ES-I3 (cell line): ENCODE measurements around the gene CRACDL.
"Not testable (repeated sequence)": the region's sequence is repeated elsewhere in the genome, so short reads cannot be mapped to it uniquely, and the experiment has no call there.

Experiments
- H3K36me3 ChIP-seq: 2 replicates; pipeline ENCODE4 v1.6.1; 2013; ENCODE audit warnings: mild to moderate bottlenecking, low read length, control low read depth, moderate library complexity; ENCODE audit not compliant: insufficient read depth
- H3K4me1 ChIP-seq: 2 replicates; pipeline ENCODE4 v1.6.1; 2013; ENCODE audit warnings: mild to moderate bottlenecking, control low read depth, low read length; ENCODE audit not compliant: insufficient read depth
- H3K9ac ChIP-seq: 2 replicates; pipeline ENCODE4 v1.6.1; 2013; ENCODE audit warnings: low read depth, mild to moderate bottlenecking, low read length, moderate library complexity
- H3K9me3 ChIP-seq: 2 replicates; pipeline ENCODE4 v1.6.1; 2013; ENCODE audit warnings: mild to moderate bottlenecking, low read length, moderate library complexity; ENCODE audit not compliant: control insufficient read depth, insufficient read depth

The CRACDL gene

DNA sequence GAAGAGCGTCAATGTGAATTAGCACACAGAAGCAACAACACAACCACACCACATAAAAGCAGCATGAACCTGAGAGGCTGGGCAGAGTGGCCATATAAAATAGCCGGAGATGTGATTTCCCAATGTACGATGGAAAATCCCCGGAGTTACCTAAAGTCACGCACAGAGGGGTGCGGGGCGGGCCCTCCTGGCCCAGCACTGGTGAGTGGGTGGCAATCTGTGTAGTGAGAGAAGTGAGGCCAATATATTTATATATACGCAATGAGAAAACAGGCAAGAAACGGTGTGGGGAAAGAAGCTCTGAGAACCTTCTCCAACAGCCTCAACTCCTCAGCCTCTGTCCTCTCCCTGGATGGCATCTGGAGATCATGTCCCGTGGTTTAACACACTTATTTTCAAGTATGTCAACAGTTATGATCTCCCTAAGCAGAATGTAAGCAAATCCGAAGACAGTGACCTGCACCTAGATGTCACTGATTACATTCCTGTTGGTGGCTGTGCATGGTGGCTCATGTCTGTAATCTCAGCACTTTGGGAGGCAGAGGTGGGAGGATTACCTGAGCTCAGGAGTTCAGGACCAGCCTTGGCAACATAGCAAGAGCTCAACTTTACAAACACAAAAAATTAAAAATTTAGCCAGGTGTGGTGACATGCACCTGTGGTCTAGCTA, 41.6 kb downstream of the CRACDL start:
- Histone ChIP-seq H3K4me1 (no peaks in the 10 kb centered on the region), H3K9me3 (peaks cover 2% of the 10 kb centered on the region; the same call in 1 of the 2 replicates), H3K36me3 (no peaks in the 10 kb centered on the region)

DNA sequence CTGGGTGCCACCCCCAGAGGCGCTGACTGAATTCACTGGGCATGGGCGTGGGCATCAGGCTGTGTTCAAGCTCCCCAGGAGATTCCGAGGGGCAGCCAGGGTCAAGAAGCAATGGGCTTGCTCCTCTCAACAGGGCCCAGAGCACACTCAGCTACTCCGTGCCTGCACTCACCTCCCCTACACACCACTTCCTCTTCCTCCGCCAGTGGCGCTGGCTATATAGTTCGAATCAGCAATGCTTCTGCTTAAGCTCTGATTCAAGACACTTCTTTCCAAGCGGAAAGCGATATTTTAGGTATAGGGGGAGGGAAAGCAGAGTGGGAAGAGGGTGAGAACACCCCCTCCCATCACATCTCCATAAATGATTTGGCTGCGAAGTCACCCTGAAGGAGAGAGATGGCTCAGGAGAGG, 42.1 kb downstream of the CRACDL start:
- Histone ChIP-seq H3K4me1 (no peaks in the 10 kb centered on the region), H3K9ac (no peak overlapping the region), H3K9me3 (peaks cover 4% of the 10 kb centered on the region; the same call in 1 of the 2 replicates), H3K36me3 (no peaks in the 10 kb centered on the region)

More for the DNA sequence above, 41.6 kb downstream of the CRACDL start:
- no peak overlapping the region for H3K9ac ChIP-seq

DNA sequence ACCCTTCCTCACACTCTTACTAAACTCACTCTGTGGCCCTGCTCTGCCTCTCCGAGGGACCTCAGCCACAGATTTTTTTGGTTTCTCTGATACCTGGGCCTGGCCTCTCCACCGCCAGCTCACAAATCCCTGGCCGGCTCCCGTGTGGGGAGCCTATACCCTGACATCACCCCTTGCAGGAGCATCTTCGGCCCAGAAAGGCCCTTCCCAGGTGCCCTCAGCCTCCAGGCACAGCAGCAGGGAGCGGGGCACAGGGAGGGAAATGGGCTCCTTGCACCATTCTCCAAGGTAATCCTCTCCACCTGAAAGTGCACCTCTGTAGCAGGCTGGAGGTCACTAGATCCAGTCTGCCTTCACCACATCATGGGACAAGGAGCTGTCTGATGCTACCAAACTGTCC, 43.2 kb downstream of the CRACDL start:
- Histone ChIP-seq H3K36me3 (no peaks in the 10 kb centered on the region), H3K9ac (no peak overlapping the region), H3K4me1 (no peaks in the 10 kb centered on the region), H3K9me3 (peaks cover 4% of the 10 kb centered on the region; the same call in 1 of the 2 replicates)

DNA sequence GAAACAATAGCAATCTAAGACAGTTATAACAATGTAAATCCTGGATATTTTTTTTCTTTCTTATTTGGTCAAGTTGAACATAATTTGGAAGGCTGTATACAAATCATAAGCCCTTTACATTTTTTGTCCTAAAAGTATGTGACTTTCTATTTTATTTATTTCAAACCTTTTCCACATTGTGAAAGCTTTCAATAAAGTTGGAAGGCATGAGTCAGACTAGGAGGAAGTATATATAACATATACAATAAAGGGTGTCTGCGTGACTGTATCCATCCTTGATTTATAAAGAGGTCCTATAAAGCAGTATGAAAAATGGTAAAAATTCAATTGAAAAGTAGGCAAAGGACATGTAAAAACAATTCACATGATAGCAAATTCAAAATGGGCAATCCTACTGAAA, 44.4 kb downstream of the CRACDL start:
- peaks cover 5% of the 10 kb centered on the region; the same call in 1 of the 2 replicates for H3K9me3 ChIP-seq
- no peaks in the 10 kb centered on the region for H3K36me3 ChIP-seq
- no peak overlapping the region for H3K9ac ChIP-seq
- no peaks in the 10 kb centered on the region for H3K4me1 ChIP-seq

DNA sequence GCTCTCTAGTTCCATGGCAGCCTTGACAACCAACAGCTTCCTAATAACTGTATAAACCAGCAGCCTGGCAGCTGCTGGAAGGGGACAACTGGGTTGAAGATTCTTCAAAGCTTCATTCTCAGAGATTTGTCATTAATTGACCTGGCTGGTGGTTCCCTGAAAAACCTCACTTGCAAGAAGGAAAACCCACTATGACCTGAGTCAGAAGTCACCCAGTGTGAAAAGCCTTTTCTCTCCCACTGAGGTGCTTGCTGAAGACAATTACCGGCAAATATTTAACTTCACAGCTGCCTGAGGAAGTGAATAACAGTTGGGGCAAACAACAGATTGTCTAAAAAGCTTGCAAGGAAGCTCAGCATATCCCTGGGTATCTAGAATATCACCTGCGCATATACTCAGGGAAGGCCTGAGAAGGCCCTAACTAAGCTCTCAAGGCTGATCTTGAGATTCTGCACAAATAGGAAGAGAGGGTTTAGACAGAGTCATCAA, 49.9 kb downstream of the CRACDL start:
- no peak overlapping the region for H3K9ac ChIP-seq
- H3K4me1 ChIP-seq = no peaks in the 10 kb centered on the region
- H3K36me3 ChIP-seq = no peaks in the 10 kb centered on the region
- H3K9me3 ChIP-seq = peaks cover 13% of the 10 kb centered on the region

DNA sequence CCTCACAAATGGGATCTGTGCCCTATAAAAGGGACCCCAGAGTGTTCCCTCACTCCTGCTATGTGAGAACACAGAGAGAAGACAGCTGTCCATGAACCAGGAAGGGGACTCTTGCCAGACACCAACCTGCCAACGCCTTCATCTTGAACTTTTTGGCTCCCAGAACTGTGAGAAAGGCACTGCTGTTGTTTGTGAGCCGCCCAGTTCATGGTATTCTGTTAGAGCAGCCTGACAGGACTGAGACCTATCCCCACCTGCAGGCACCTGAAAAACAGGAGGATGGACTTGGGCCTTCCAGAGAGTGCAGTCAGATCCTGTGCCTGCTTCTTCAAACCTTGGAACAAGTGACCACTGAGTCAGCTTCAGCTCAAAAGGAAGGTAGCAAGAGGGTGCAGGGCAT, 51.4 kb downstream of the CRACDL start:
- no peaks in the 10 kb centered on the region for H3K4me1 ChIP-seq
- peaks cover 13% of the 10 kb centered on the region for H3K9me3 ChIP-seq
- H3K36me3 ChIP-seq = no peaks in the 10 kb centered on the region
- no peak overlapping the region for H3K9ac ChIP-seq

DNA sequence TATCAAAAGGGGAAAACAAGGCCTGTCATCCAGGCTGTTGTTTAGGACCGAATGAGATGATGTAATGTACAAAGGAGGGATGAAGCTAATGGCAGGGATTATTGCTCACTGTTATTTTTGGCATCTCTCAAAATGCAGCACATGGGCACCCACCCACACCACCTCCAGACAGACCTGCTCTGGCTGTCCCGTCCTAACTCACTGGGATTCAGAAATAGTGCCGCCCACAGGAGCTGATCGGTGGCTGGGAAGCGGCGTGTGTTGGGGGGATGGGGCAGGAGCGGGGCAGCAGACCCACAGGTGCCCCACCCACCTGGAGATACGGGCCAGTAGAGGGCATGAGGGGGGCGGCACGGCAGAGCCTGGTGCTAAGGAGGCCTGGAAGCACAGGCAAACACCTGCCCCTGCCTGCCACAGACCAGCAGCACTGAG, 52.2 kb downstream of the CRACDL start:
- no peaks in the 10 kb centered on the region for H3K4me1 ChIP-seq
- H3K36me3 ChIP-seq = no peaks in the 10 kb centered on the region
- peaks cover 9% of the 10 kb centered on the region for H3K9me3 ChIP-seq
- H3K9ac ChIP-seq = no peak overlapping the region

DNA sequence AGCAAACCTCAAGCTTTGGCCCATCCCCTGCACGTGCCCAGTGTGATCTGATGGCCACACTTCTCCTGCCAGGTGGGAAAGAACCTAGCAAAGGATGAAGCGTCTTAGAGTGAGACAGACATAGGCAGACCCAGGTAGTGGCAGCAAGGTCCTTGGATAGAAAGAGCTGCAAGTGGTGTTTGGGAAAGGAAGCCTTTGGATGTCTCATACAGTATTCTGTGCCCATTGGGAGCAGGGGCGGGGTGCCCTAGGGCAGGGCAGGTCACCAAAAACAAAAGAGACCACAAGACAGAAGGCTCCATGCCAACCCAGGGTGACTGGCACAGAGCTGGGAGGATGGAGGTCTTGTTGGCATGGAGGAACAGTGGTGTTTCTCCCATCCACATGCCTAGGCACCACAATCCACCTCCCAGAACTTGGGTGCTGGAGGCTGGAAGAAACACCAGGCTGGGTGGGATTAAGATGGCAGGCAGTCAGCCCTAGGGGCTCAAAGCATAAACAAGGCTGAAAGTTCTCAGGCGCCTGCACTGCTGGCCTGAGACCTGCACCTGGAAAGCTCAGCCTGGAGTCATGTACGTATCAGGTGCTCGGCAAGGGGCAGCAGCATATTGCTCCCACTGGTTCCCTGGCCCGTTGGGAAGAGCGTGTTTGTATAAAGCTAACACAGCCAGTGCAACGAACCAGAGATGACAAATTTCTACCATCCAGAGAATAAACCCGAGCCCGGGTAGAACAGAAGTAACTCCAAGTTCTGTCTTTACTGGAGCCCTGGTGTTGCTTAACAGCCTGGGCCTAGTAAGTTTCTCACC, 52.9 kb downstream of the CRACDL start:
- Histone ChIP-seq H3K9me3 (peaks cover 9% of the 10 kb centered on the region), H3K4me1 (no peaks in the 10 kb centered on the region), H3K9ac (no peak overlapping the region), H3K36me3 (no peaks in the 10 kb centered on the region)

DNA sequence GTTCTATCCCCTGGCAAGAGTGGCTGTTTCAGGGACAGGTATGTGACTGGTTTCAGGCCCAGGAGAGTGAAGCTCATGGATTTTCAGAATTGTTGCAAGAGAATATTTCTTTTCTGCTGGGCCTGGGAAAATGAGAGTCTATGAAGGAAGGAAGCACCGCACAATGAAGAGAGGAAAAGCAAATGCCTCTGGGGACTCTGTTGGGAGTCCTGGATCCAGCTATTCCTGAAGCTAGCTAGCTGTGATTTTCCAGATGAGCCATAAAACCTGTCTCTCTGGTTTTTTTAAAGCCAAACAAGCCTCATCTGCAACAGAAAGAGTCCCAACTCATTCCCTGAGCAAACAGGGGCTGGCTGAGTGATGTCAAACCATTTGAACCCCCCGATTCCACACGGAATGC, 53.7 kb downstream of the CRACDL start:
- Histone ChIP-seq H3K36me3 (no peaks in the 10 kb centered on the region), H3K4me1 (no peaks in the 10 kb centered on the region), H3K9me3 (peaks cover 9% of the 10 kb centered on the region), H3K9ac (no peak overlapping the region)

DNA sequence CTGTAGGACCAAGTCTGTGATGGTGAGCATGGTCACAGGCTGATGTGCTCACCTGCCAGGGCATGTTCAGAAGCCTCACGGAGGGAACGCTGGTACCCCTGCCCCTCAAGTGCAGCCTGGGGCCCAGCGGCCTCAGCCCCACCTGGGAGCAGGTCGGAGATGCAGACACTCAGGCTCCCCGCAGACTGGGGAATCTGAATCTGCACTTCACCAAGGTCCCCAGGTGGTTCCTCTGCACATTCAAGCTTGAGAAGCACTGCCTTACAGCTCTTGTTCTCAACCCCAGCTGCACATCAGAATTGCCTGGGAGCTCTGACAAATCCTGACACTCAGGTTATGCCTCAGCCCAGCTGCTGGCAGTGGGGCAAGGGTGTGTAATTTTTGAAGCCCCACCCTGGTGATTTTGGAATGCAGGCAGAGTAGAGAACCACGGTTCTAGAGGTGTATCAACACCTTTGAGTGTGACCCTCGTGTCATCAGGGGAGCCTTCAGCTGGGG, 54.8 kb downstream of the CRACDL start:
- H3K9me3 ChIP-seq = peaks cover 5% of the 10 kb centered on the region; the same call in 1 of the 2 replicates
- no peaks in the 10 kb centered on the region for H3K4me1 ChIP-seq
- no peaks in the 10 kb centered on the region for H3K36me3 ChIP-seq
- H3K9ac ChIP-seq = no peak overlapping the region

DNA sequence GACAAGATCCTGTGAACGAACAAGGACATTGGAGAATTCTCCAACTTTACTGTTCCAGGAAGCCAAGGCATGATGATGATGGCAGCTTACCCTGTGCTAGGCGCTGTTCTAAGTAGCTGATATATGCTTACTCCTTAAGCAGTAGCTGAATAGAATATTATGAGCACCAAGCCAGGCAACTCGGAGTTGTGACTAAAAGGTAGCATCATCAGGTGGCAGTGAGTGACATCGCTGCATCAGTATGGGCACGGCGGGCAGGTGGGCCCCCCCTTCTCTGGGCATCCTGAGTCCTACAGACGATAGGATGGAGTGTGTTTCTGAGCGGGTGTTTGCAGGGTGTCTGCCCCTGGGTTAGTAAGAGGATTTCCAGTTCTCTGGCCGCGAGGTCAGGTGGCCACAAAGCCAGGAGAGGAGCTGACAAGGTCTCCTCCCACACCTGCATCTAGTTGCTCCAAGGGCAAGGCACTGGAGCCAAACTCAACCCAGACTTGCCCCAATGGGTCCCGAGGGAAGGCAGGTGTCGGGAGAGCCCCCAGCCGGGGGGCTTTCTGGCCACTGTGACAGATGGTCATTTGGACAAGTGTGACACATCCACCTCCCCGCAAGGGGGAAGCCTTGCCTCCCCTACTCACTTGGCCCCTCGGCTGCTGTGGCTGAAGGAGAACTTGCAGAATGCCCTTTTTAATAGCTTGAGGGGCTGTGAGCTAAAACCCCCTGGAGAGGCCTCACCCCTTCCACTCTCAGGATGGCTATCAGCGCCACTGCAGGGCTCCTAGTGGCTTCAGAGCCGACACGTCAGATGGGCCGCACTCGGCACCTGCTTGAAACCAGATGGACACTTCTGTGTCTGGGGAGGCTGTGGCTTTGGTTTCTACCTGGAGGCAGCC, 55.5 kb downstream of the CRACDL start:
- Histone ChIP-seq H3K9ac (no peak overlapping the region), H3K9me3 (no peaks in the 10 kb centered on the region), H3K4me1 (no peaks in the 10 kb centered on the region), H3K36me3 (no peaks in the 10 kb centered on the region)

DNA sequence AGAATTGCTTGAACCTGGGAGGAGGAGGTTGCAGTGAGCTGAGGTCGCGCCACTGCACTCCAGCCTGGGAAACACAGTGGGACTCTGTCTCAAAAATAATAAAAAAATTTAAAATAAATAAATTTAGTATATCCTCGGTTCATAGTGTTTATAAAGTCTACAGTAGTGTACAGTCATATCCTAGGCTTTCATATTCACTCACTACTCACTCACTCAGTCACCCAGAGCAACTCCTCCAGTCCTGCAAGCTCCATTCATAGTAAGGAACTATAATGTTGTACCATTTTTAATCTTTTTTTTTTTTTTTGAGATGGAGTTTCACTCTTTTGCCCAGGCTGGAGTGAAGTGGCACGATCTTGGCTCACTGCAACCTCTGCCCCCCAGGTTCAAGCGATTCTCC, 58.4 kb downstream of the CRACDL start:
- H3K9me3 ChIP-seq, H3K4me1 ChIP-seq, H3K9ac ChIP-seq, H3K36me3 ChIP-seq: not testable (repeated sequence)

DNA sequence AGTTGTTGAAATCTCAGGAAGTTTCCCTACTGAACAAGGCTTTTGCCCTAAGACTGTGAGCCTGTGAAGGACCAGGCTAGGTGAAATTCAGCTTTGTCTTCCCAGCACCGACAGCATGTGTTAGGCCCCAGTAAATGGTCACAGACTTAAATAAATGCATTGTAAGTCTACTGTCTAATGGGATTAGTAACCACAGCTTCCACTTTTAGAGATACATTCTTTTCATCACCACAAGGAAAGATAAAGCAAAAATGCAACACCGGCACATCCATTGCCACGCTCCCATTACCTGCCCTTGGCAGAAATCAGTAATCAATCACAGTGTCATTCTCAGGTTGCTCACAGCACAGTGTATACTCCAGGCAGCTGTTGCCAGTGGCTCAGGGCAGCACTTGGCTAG, 59.3 kb downstream of the CRACDL start:
- H3K4me1 ChIP-seq = no peaks in the 10 kb centered on the region
- no peak overlapping the region for H3K9ac ChIP-seq
- no peaks in the 10 kb centered on the region for H3K9me3 ChIP-seq
- H3K36me3 ChIP-seq = no peaks in the 10 kb centered on the region

DNA sequence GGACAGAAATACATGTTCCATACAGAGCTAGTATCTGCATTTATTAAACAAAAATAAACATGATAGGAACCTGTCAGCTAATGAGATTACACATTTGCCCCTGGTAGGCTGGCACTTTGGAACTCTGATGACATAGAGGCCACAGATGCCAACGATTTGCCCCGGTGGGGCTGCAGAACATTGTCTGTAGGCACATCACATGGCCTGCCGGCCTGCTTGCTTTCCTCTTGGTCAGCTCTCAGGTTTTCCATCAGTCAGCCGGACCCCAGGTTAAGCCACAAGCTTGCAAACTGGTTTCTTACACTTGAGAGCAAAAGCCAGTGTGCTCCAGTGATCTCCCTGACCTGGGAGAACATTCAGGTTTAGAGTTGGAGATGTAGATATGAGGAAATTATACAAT, 60.3 kb downstream of the CRACDL start:
- Histone ChIP-seq H3K4me1 (no peaks in the 10 kb centered on the region), H3K9me3 (no peaks in the 10 kb centered on the region), H3K36me3 (no peaks in the 10 kb centered on the region), H3K9ac (no peak overlapping the region)
